BLaER1 (cell line): Measurements from ENCODE around the gene UNG.

Source experiments
- H3K27ac ChIP-seq: shearing (Covaris generic); formaldehyde crosslinking; 2 replicates; pipeline ENCODE4 v1.8.1; 2022
- H3K27me3 ChIP-seq: shearing (Covaris generic); formaldehyde crosslinking; 2 replicates; pipeline ENCODE4 v1.8.1; 2022
- H3K36me3 ChIP-seq: shearing (Covaris generic); formaldehyde crosslinking; 2 replicates; pipeline ENCODE4 v1.8.1; 2022
- H3K4me1 ChIP-seq: shearing (Covaris generic); formaldehyde crosslinking; 2 replicates; pipeline ENCODE4 v1.8.1; 2022
- H3K4me2 ChIP-seq: shearing (Covaris generic); formaldehyde crosslinking; 2 replicates; pipeline ENCODE4 v1.8.1; 2022
- H3K4me3 ChIP-seq: shearing (Covaris generic); formaldehyde crosslinking; 2 replicates; pipeline ENCODE4 v1.8.1; 2022
- H3K9ac ChIP-seq: shearing (Covaris generic); formaldehyde crosslinking; 2 replicates; pipeline ENCODE4 v1.8.1; 2022
- H3K9me3 ChIP-seq: shearing (Covaris generic); formaldehyde crosslinking; 2 replicates; pipeline ENCODE4 v1.8.1; 2022
- H4K20me1 ChIP-seq: shearing (Covaris generic); formaldehyde crosslinking; 2 replicates; pipeline ENCODE4 v1.8.1; 2022
- Cebpa-rat ChIP-seq: shearing (Covaris generic); IDR thresholded peaks from 2 replicates; pipeline ENCODE4 v1.8.1; 2022

UNG gene

DNA sequence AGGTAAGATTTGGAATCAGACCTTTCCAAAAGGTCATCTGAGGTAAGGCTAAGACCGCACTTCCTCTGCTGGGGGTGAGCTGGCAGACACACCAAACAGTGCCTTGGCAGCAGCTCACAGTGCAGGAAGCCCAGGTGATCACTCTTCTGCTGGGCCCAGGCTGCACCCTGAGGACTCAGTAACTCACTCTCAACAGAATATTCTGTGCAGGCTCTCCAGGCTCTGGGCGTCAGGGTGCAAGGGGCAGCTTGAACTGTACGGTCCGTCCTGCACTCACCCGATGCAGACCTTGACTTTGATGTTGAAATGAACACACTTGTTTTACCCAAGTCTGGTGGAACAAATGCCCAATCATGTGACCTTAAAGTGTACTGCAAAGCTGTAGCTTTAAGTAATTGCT is 10.1 kb upstream of the UNG start:
- peaks cover 91% of the 10 kb centered on the region for H3K36me3 ChIP-seq
- H3K4me3 ChIP-seq, result no peak overlapping the region
- H3K27ac ChIP-seq, result no peak overlapping the region
- no peak overlapping the region for H3K4me2 ChIP-seq
- peaks cover 52% of the 10 kb centered on the region for H3K4me1 ChIP-seq
- H3K9ac ChIP-seq, result no peak overlapping the region
- no peak for TF ChIP-seq Cebpa-rat
- H3K27me3 ChIP-seq, result no peaks in the 10 kb centered on the region
- no peaks in the 10 kb centered on the region for H3K9me3 ChIP-seq
- H4K20me1 ChIP-seq, result 0 out of 2 replicates have a peak, but pooled peaks cover 5% of the 10 kb centered on the region

DNA sequence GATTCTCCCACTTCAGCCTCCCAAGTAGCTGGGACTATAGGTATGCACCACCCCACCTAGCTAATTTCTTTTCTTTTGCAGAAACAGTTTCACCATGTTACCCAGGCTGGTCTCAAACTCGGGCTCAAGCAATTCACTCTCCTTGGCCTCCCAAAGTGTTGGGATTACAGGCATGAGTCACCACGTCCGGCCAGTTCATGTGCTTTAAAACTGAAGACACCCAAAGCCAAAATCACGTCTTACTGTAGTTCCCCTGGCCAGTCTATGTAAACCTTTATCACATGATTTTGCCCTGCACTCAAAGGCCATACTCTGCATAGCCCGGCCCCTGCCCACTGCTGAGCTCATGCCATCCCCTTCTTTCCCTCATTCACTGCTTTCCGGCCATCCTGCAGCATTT is 8.6 kb upstream of the UNG start:
- no peaks in the 10 kb centered on the region for H3K9me3 ChIP-seq
- peaks cover 65% of the 10 kb centered on the region for H3K4me1 ChIP-seq
- no peaks in the 10 kb centered on the region for H3K27me3 ChIP-seq
- no peak overlapping the region for H3K4me3 ChIP-seq
- H3K9ac ChIP-seq, result no peak overlapping the region
- no peak overlapping the region for H3K27ac ChIP-seq
- peaks cover 75% of the 10 kb centered on the region for H3K36me3 ChIP-seq
- TF ChIP-seq Cebpa-rat, result no peak
- peak overlapping the region; percentile 48 for H3K4me2 ChIP-seq
- 0 out of 2 replicates have a peak, but pooled peaks cover 5% of the 10 kb centered on the region for H4K20me1 ChIP-seq

- no peak for TF ChIP-seq Cebpa-rat
- Histone ChIP-seq H3K9ac (no peak overlapping the region), H3K27me3 (no peaks in the 10 kb centered on the region), H4K20me1 (0 out of 2 replicates have a peak, but pooled peaks cover 5% of the 10 kb centered on the region), H3K4me2 (no peak overlapping the region), H3K4me1 (peaks cover 60% of the 10 kb centered on the region), H3K4me3 (no peak overlapping the region), H3K27ac (no peak overlapping the region), H3K9me3 (no peaks in the 10 kb centered on the region), H3K36me3 (peaks cover 66% of the 10 kb centered on the region)
These were observed 7.7 kb upstream of the UNG start for GRCh38 chr12:109089683-109090082.

- peak overlapping the region; percentile 69 for H3K27ac ChIP-seq
These were observed 4.8 kb upstream of the UNG start for GRCh38 chr12:109092497-109093021.

GRCh38 chr12:109093022-109093918 is 4.1 kb upstream of the UNG start, which contains the start of gene ALKBH2:
TSS of gene ALKBH2 (minus strand) at chr12:109093472. CDS start at chr12:109092786, 686 bp downstream.
- peaks cover 34% of the 10 kb centered on the region for H3K36me3 ChIP-seq
- H4K20me1 ChIP-seq, result 0 out of 2 replicates have a peak, but pooled peaks cover 5% of the 10 kb centered on the region
- peaks cover 68% of the 10 kb centered on the region for H3K4me1 ChIP-seq
- TF ChIP-seq Cebpa-rat, result no peak
- peak within 1 kb of the TSS; percentile 71 for H3K9ac ChIP-seq
- peak within 1 kb of the TSS; percentile 64 for H3K4me3 ChIP-seq
- H3K9me3 ChIP-seq, result no peaks in the 10 kb centered on the region
- H3K4me2 ChIP-seq, result peak within 1 kb of the TSS; percentile 94
- peak within 1 kb of the TSS; percentile 69 for H3K27ac ChIP-seq
- H3K27me3 ChIP-seq, result no peaks in the 10 kb centered on the region

More at GRCh38 chr12:109092497-109093021, 4.8 kb upstream of the UNG start:
- Histone ChIP-seq H3K9me3 (no peaks in the 10 kb centered on the region), H4K20me1 (0 out of 2 replicates have a peak, but pooled peaks cover 5% of the 10 kb centered on the region), H3K9ac (peak overlapping the region; percentile 71), H3K4me3 (peak overlapping the region; percentile 64), H3K36me3 (peaks cover 40% of the 10 kb centered on the region), H3K27me3 (no peaks in the 10 kb centered on the region), H3K4me2 (peak overlapping the region; percentile 94), H3K4me1 (peaks cover 72% of the 10 kb centered on the region)
- TF ChIP-seq Cebpa-rat, result no peak

GRCh38 chr12:109097140-109097434 is 310 bp upstream of the UNG start:
- H3K27ac ChIP-seq, result no peak overlapping the region
- H3K9ac ChIP-seq, result peak overlapping the region; percentile 85
- H3K4me1 ChIP-seq, result peaks cover 46% of the 10 kb centered on the region
- peaks cover 29% of the 10 kb centered on the region for H3K36me3 ChIP-seq
- peak overlapping the region; percentile 95 for H3K4me3 ChIP-seq
- no peak for TF ChIP-seq Cebpa-rat
- no peaks in the 10 kb centered on the region for H3K27me3 ChIP-seq
- H3K9me3 ChIP-seq, result no peaks in the 10 kb centered on the region
- H4K20me1 ChIP-seq, result peaks cover 18% of the 10 kb centered on the region; the same call in 1 of the 2 replicates
- H3K4me2 ChIP-seq, result peak overlapping the region; percentile 98

DNA sequence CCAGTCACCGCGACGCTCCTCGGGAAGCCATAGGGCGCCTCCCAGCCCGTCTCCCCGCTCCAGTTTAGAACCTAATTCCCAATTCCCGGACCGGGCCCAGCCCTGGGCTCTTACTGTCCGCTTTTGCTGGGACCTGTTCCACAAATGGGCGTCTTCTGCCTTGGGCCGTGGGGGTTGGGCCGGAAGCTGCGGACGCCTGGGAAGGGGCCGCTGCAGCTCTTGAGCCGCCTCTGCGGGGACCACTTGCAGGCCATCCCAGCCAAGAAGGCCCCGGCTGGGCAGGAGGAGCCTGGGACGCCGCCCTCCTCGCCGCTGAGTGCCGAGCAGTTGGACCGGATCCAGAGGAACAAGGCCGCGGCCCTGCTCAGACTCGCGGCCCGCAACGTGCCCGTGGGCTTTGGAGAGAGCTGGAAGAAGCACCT is 797 bp downstream of the UNG start:
- Histone ChIP-seq H3K9me3 (no peaks in the 10 kb centered on the region), H4K20me1 (peaks cover 23% of the 10 kb centered on the region; the same call in 1 of the 2 replicates), H3K4me3 (peak overlapping the region; percentile 95), H3K27me3 (no peaks in the 10 kb centered on the region), H3K9ac (peak overlapping the region; percentile 86), H3K36me3 (peaks cover 40% of the 10 kb centered on the region), H3K4me2 (peak overlapping the region; percentile 98), H3K27ac (peak overlapping the region; percentile 76), H3K4me1 (peaks cover 35% of the 10 kb centered on the region)
- TF ChIP-seq Cebpa-rat, result no peak

GRCh38 chr12:109098651-109099050 is 1.3 kb downstream of the UNG start:
- Histone ChIP-seq H3K9me3 (no peaks in the 10 kb centered on the region), H3K4me1 (peaks cover 32% of the 10 kb centered on the region), H3K9ac (peak overlapping the region; percentile 86), H3K27ac (peak overlapping the region; percentile 76), H4K20me1 (peaks cover 23% of the 10 kb centered on the region; the same call in 1 of the 2 replicates), H3K27me3 (no peaks in the 10 kb centered on the region), H3K36me3 (peaks cover 44% of the 10 kb centered on the region), H3K4me3 (peak overlapping the region; percentile 95), H3K4me2 (peak overlapping the region; percentile 98)
- TF ChIP-seq Cebpa-rat, result no peak

DNA sequence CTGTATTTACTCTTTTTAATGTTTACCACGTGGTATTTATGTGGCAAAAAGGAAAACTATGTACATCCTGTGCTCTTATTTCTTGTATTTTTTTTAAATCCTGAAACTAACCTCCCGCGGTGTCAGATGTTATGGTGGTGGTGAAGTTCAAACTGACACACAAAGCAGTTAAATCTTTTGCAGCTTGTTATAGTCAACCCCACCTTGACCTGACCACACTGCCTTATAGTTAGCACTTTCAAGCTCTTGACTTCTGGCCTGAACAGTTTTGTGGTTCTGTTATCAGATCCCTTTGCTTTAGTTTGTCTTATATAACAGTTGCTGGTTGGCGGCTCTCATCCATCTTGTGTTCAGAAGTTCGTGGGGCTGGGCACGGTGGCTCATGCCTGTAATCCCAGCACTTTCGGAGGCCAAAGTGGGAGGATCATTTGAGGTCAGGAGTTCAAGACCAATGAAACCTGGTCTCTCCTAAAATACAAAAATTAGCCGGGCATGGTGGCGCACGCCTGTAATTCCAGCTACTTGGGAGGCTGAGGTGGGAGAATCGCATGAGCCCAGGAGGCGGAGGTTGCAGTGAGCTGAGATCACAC is 2.1 kb downstream of the UNG start:
- H3K9me3 ChIP-seq, result no peaks in the 10 kb centered on the region
- H4K20me1 ChIP-seq, result peaks cover 23% of the 10 kb centered on the region; the same call in 1 of the 2 replicates
- no peak overlapping the region for H3K27ac ChIP-seq
- peak overlapping the region; percentile 95 for H3K4me3 ChIP-seq
- TF ChIP-seq Cebpa-rat, result no peak
- peaks cover 53% of the 10 kb centered on the region for H3K36me3 ChIP-seq
- H3K4me2 ChIP-seq, result peak overlapping the region; percentile 98
- no peaks in the 10 kb centered on the region for H3K27me3 ChIP-seq
- H3K9ac ChIP-seq, result peak overlapping the region; percentile 86; the same call in 1 of the 2 replicates
- peaks cover 27% of the 10 kb centered on the region for H3K4me1 ChIP-seq
